SIG-M5 treated with dmso at 0.1 percent for 504 hours (cell line): ENCODE results near the gene TBC1D21.

Experiments
- DNase-seq: peaks from one replicate; lab custom pipeline; 2025; ENCODE audit not compliant: unreplicated experiment; lab: John Stamatoyannopoulos, UW

Gene TBC1D21

GRCh38 chr15:73907035-73907408 is 33.7 kb downstream of the TBC1D21 start:
- DNase-seq, result peak; percentile 36

- peak; percentile 17 for DNase-seq
These were observed 34.9 kb downstream of the TBC1D21 start for GRCh38 chr15:73908030-73908821.

DNA sequence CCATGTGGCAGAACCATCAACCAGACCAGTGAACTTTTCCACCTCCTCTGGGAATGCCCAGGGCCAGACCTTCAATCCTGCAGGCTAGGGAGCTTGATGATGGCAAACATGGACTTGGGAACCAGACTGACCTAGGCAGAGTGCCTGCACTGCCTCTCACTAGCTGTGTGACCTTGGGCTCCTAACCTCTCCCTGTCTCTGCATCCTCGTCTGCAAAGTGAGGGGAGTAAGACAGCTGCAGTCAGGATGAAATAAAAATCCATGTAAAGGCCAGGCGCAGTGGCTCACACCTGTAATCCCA is 35.4 kb downstream of the TBC1D21 start:
- DNase-seq, result no peak

DNA sequence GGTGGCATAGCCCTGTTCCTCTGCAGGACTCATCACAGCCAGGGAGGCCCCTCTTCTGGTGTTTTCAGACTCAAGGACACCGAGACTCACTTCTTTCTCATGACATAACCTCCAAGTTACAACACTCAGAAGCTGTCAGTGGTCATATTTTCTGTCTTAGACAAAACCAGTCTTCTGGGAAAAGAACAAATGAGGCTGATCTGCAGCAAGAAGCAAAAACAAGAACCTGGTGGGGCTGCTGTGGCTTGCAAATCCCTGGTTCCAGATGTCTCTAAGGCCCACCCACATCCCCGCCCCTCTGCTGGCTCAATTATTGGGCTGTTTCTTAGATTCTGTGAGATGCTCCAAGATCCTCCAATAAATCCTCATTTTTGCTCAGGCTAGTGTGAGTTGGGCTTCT is 36.3 kb downstream of the TBC1D21 start:
- no peak for DNase-seq

GRCh38 chr15:73910522-73911303 is 37.3 kb downstream of the TBC1D21 start:
- no peak for DNase-seq

- DNase-seq, result no peak
These were observed 38.7 kb downstream of the TBC1D21 start for GRCh38 chr15:73912030-73912596.

- DNase-seq, result no peak
These were observed 40.8 kb downstream of the TBC1D21 start for GRCh38 chr15:73914145-73914544.

DNA sequence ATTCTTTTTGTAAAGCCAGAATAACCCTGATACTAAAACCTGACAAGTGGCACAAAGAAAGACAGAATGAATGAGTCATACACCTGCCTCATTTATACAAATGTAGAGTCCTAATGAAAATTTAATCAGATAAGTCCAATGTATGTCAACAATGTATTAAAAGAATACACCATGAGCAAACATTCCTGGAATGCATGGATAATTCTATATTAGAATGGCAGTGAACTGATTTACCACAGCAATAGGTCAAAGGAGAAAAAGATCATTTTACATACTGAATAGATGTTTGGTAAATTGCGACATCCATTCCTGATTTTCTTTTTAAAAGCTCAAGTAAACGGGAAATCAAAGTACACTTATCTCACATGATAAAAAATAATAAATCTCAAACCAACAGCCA is 41.7 kb downstream of the TBC1D21 start:
- DNase-seq, result peak; percentile 61

- DNase-seq, result peak; percentile 24
These were observed 45.4 kb downstream of the TBC1D21 start for GRCh38 chr15:73918784-73919183.

- DNase-seq, result no peak
These were observed 46.3 kb downstream of the TBC1D21 start for GRCh38 chr15:73919706-73920105.

DNA sequence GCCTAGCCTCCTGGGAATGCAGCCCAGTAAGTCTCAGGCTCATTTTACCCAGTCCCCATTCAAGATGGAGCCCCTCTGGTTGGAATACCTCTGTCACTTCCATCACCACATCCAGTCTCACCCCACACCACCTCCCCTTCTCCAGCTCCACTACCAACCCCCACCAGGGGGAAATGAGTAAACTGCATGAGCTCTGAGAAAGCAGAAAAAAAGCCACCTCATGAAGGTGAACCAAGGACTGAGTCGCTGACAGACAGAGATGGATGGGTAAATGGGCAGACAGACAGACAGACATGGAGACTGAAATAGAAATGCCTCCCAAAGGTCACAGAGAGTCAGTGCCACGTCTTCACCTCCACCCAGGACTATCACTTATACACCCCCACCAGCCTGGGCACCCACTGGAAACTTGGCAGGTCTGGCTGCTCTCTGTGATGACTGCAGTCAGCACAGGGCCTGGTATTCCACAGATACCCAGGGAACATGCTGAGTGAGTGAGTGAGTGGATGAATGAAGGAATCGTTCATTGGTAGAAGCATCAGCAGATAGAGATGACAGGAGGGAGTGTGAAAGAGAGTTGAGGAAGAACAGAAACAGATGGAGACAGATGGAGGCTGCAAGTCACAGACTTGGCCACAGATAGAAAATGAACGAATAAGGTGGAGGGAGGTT is 48.0 kb downstream of the TBC1D21 start:
- DNase-seq, result no peak

- no peak for DNase-seq
These were observed 49.1 kb downstream of the TBC1D21 start for GRCh38 chr15:73922186-73923151.

DNA sequence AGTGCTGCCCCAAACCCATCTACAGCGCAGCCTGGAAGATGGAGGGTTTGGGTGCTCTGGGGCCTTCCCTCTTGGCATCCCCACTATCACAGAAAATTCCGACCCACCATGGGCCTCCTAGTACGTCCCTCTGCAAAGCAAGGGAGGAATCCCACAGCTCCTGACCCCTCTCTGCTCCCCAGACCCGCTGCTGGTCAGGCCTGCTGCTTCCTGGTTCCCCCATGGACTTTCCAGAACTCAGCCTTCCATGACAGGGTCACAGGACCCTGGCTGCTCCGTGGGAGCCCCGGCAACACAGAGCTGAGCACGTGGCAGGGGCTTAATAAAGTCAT is 49.8 kb downstream of the TBC1D21 start:
- DNase-seq, result no peak

DNA sequence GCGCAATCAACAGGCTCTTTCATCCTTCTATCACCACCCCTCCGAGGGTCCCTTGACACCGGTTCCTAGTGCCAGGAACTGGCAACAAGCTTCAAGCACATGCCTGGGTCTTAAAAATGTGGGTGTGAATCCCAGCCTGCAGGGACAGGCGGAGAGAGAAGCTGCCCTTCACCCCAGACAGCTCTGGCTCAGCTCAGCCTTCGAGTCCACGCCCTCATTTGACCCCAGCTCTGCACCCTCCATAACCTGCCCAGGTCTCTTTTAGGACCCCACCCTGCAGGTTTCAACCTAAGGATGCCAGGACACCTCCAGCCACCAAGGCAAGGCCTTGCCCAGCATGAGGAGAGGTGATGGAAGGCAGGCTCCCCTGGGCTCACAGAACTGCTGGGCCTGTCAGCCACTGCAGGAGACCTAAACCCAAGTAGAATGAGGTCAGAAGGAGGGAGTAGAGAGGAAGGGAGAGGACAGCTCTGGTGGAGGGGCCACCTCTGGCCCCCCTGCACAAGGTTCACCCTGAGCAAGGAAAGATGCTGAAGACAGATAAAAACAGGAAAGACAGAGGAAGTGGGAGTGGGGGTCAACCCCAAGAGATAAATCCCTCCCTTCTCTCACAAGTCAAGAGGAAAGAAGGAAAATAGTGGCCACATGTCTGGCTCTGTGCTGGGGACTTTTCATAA is 50.3 kb downstream of the TBC1D21 start:
- no peak for DNase-seq

- DNase-seq, result no peak
These were observed 51.0 kb downstream of the TBC1D21 start for GRCh38 chr15:73924171-73924921.

GRCh38 chr15:73925848-73926218 is 52.5 kb downstream of the TBC1D21 start:
- no peak for DNase-seq

GRCh38 chr15:73926219-73927002 is 53.0 kb downstream of the TBC1D21 start, which contains the start of gene LOXL1:
Gene LOXL1 (plus strand): TSS chr15:73926462. CDS start chr15:73926784, 322 bp downstream.
- DNase-seq, result no peak

DNA sequence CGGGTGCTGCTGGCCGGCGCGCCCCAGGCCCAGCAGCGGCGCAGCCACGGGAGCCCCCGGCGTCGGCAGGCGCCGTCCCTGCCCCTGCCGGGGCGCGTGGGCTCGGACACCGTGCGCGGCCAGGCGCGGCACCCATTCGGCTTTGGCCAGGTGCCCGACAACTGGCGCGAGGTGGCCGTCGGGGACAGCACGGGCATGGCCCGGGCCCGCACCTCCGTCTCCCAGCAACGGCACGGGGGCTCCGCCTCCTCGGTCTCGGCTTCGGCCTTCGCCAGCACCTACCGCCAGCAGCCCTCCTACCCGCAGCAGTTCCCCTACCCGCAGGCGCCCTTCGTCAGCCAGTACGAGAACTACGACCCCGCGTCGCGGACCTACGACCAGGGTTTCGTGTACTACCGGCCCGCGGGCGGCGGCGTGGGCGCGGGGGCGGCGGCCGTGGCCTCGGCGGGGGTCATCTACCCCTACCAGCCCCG is 53.7 kb downstream of the TBC1D21 start:
- DNase-seq, result no peak
